PC-3 (cell line): ENCODE results near the gene ACD. TPM values are rescaled to one million over a fixed set of nuclear protein-coding genes. Genes with fewer than 3 reads are reported as not detected.

Experiments
- ATAC-seq: fragments of 200-7000 bp; cut with Tn5 transposase; 2 replicates; pipeline ENCODE4 v1.9.1; 2020; ENCODE audit warnings: mild to moderate bottlenecking, moderate library complexity
- BruUV-seq: library from RNA; stranded (reverse); fragments of 400-500 nt; replicated peaks from 2 replicates; lab custom pipeline; 2021; lab: Mats Ljungman, UMichigan
- CTCF ChIA-PET: fragments of 300-600 bp; sonication (Branson Sonifier 250); formaldehyde crosslinking; loops from one replicate; lab custom pipeline; 2022; ENCODE audit warnings: antibody characterized with exemption; lab: Charles Lee
- POLR2A ChIA-PET: fragments of 300-600 bp; sonication (Branson Sonifier 250); formaldehyde crosslinking; loops from one replicate; lab custom pipeline; 2022; ENCODE audit warnings: antibody characterized with exemption; ENCODE audit not compliant: unreplicated experiment; lab: Charles Lee
- DNase-seq: peaks from one replicate; pipeline ENCODE4 v3.0.0-alpha.2; 2015
- H2AFZ ChIP-seq: fragments of 300-600 bp; sonication (generic); 2 replicates; pipeline ENCODE4 v1.6.0; 2016; ENCODE audit warnings: antibody characterized with exemption, low read length
- H3F3A ChIP-seq: fragments of 300-600 bp; sonication (generic); one replicate; pipeline ENCODE4 v1.6.0; 2017; ENCODE audit warnings: antibody characterized with exemption, low read length, control low read depth, mild to moderate bottlenecking; ENCODE audit not compliant: unreplicated experiment
- H3K27ac ChIP-seq: fragments of 300-600 bp; sonication (generic); 2 replicates; pipeline ENCODE4 v1.5.1; 2016; ENCODE audit warnings: mild to moderate bottlenecking, low read length
- H3K27me3 ChIP-seq: fragments of 300-600 bp; sonication (generic); 2 replicates; pipeline ENCODE4 v1.6.1; 2016; ENCODE audit warnings: low read length, mixed read lengths
- H3K36me3 ChIP-seq: fragments of 300-600 bp; sonication (generic); 2 replicates; pipeline ENCODE4 v1.6.1; 2016; ENCODE audit warnings: low read depth, mixed run types, low read length, mixed read lengths
- H3K4me1 ChIP-seq: fragments of 300-600 bp; sonication (generic); 2 replicates; pipeline ENCODE4 v1.5.1; 2016; ENCODE audit warnings: low read length; ENCODE audit not compliant: insufficient read depth
- H3K4me2 ChIP-seq: fragments of 300-600 bp; sonication (generic); 2 replicates; pipeline ENCODE4 v1.6.0; 2016; ENCODE audit warnings: low read length
- H3K4me3 ChIP-seq: fragments of 300-600 bp; sonication (generic); 2 replicates; pipeline ENCODE4 v1.5.1; 2016; ENCODE audit warnings: mild to moderate bottlenecking, low read length, mixed read lengths
- H3K79me2 ChIP-seq: fragments of 300-600 bp; sonication (generic); 2 replicates; pipeline ENCODE4 v1.6.1; 2017; ENCODE audit warnings: low read length, mixed read lengths
- H3K9ac ChIP-seq: fragments of 300-600 bp; sonication (generic); 2 replicates; pipeline ENCODE4 v1.6.0; 2016; ENCODE audit warnings: mild to moderate bottlenecking, low read length
- H3K9me2 ChIP-seq: fragments of 300-600 bp; sonication (generic); replicated peaks from 2 replicates; pipeline ENCODE4 v1.6.1; 2016; ENCODE audit warnings: mixed run types, low read length, mixed read lengths
- H3K9me3 ChIP-seq: fragments of 300-600 bp; sonication (generic); 2 replicates; pipeline ENCODE4 v1.6.1; 2016; ENCODE audit warnings: low read length, mixed read lengths
- H4K20me1 ChIP-seq: fragments of 300-600 bp; sonication (generic); 2 replicates; pipeline ENCODE4 v1.6.1; 2016; ENCODE audit warnings: low read length, mixed read lengths
- CTCF ChIP-seq: fragments of 300-600 bp; sonication (generic); conservative IDR thresholded peaks from 2 replicates; pipeline ENCODE4 v1.5.1; 2017; ENCODE audit warnings: antibody characterized with exemption, low read depth, mild to moderate bottlenecking, low read length
- EZH2 ChIP-seq: fragments of 300-600 bp; sonication (generic); IDR thresholded peaks from one replicate; pipeline ENCODE4 v1.6.1; 2017; ENCODE audit warnings: antibody characterized with exemption, mild to moderate bottlenecking, low read length; ENCODE audit not compliant: unreplicated experiment
- EZH2phosphoT487 ChIP-seq: fragments of 300-600 bp; sonication (generic); IDR thresholded peaks from 2 replicates; pipeline ENCODE4 v1.6.1; 2018; ENCODE audit warnings: mild to moderate bottlenecking, antibody characterized with exemption, low read length, borderline replicate concordance
- intact Hi-C: fragments of 100-400 bp; cut with micrococcal nuclease; formaldehyde crosslinking; loops from 2 replicates; pipeline ENCODE4 v1.9.0; 2023
- total RNA-seq: library from RNA; depleted of rRNA; stranded (reverse); fragments of >200 nt; gene quantifications from 2 replicates; pipeline ENCODE4 v1.2.3, GENCODE V29; 2014

ACD gene
- total RNA-seq, 1 experiment from 2014 or later = 26.3 TPM

- CTCF ChIA-PET = interaction anchor here (0.7 to 1.3 kb wide), 2 partner anchors 121 to 147 kb away, joined by 3 to 5 read pairs; no protein-coding TSS in a partner anchor
Observed at GRCh38 chr16:67667817-67668494, 7.9 kb upstream of the ACD start.

DNA sequence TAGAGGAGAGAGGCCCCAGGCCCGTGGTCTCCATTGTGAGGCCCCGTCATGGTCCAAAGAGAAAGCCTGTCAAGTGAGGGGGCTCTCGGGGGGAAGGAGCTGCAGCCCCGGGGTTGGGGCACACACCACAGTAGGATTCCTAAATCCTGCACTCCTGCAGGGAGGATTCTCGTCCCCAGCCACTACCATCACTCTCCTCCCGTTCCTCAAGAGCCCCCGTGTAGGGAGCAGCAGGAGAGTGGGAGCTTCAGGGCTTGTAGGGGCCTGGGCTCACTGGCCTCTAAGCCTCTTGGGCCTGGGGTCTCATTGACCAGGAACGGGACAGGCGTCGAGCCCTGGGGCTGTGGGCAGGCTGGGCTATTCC lies 7.4 kb upstream of the ACD start:
- no peak overlapping the region for H3K9ac ChIP-seq
- POLR2A ChIA-PET = no interaction called here

More at GRCh38 chr16:67667817-67668494, 7.9 kb upstream of the ACD start:
- POLR2A ChIA-PET = no interaction called here
- Histone ChIP-seq H3K9me2 (no peaks in the 10 kb centered on the region), H3K79me2 (no peaks in the 10 kb centered on the region), H3K4me3 (no peak overlapping the region), H3F3A (no peaks in the 10 kb centered on the region), H3K27ac (no peak overlapping the region), H3K4me2 (no peak overlapping the region), H2AFZ (no peak overlapping the region), H3K9ac (no peak overlapping the region), H3K4me1 (no peaks in the 10 kb centered on the region; the same call in 1 of the 2 replicates), H3K27me3 (no peaks in the 10 kb centered on the region), H4K20me1 (no peaks in the 10 kb centered on the region), H3K9me3 (no peaks in the 10 kb centered on the region), H3K36me3 (no peaks in the 10 kb centered on the region)
- TF ChIP-seq EZH2 = no peak
- no peak for TF ChIP-seq EZH2phosphoT487
- TF ChIP-seq CTCF = peak; percentile 53
- DNase-seq = peak; percentile 72
- peak; percentile 68 for ATAC-seq
- BruUV-seq = no TSS peak
- intact Hi-C loops = loop anchor here (2.0 kb wide), 1 partner anchor 147 kb away; no protein-coding TSS in a partner anchor

More for the DNA sequence above, 7.4 kb upstream of the ACD start:
- TF ChIP-seq CTCF = no peak
- TF ChIP-seq EZH2 = no peak
- no peak for TF ChIP-seq EZH2phosphoT487
- Histone ChIP-seq H3K9me2 (no peaks in the 10 kb centered on the region), H4K20me1 (no peaks in the 10 kb centered on the region), H3F3A (no peaks in the 10 kb centered on the region), H3K9me3 (no peaks in the 10 kb centered on the region), H3K27ac (no peak overlapping the region), H2AFZ (no peak overlapping the region), H3K79me2 (no peaks in the 10 kb centered on the region), H3K4me1 (no peaks in the 10 kb centered on the region; the same call in 1 of the 2 replicates), H3K4me3 (no peak overlapping the region), H3K36me3 (no peaks in the 10 kb centered on the region), H3K4me2 (no peak overlapping the region), H3K27me3 (no peaks in the 10 kb centered on the region)
- intact Hi-C loops = no loop called here
- no peak for DNase-seq
- CTCF ChIA-PET = interaction anchor here (1.3 kb wide), 1 partner anchor 146 kb away, joined by 5 read pairs; no protein-coding TSS in a partner anchor
- BruUV-seq = no TSS peak
- no peak for ATAC-seq
